ENCODE data around the gene RNF13.

Gene RNF13

DNA sequence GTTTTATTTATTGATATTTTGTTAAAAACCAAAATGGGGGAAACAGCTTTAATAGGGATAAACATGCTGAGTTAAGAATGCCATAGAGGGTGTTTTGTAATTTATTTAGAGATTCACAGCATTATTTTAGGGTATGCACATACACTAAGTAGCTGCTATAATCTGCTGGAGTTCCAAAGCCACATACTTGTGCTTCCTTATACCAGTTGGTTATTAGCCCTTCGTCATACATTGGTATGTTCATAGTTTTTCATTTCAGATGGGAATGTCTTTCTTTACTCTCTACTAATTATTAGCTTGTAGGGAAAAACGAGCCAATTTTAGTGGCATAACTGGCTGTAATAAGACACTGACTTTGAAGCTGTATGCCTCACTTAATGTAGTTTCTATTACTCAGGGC is 82.8 kb downstream of the RNF13 start:
- H3K4me3 ChIP-seq (ENCODE audit: low read depth, low read length) = no peak overlapping the region
- TF ChIP-seq, protein P1, sequence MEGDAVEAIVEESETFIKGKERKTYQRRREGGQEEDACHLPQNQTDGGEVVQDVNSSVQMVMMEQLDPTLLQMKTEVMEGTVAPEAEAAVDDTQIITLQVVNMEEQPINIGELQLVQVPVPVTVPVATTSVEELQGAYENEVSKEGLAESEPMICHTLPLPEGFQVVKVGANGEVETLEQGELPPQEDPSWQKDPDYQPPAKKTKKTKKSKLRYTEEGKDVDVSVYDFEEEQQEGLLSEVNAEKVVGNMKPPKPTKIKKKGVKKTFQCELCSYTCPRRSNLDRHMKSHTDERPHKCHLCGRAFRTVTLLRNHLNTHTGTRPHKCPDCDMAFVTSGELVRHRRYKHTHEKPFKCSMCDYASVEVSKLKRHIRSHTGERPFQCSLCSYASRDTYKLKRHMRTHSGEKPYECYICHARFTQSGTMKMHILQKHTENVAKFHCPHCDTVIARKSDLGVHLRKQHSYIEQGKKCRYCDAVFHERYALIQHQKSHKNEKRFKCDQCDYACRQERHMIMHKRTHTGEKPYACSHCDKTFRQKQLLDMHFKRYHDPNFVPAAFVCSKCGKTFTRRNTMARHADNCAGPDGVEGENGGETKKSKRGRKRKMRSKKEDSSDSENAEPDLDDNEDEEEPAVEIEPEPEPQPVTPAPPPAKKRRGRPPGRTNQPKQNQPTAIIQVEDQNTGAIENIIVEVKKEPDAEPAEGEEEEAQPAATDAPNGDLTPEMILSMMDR (IDR thresholded peaks at IDR 0.05; ENCODE audit: low read depth, low read length) = no peak

DNA sequence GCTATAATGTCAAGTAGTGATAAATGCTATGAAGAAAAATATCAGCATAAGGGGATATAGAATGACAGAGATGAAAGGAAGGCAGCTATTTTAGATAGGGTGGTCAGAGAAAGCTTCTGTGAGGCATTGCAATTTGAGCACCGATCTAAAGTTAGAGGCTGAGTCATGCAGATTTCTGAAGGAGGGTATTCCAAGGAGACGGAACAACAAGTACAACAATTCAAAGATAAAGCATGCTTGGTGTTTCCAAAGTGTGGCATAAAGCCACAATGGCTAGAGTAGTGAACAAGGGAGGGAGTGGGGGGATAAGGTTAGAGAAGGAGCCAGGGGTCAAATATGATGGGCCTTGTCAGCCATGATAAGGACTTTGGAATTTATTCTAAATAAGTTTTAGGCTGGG is 85.8 kb downstream of the RNF13 start:
- TF ChIP-seq, protein P1 (IDR thresholded peaks at IDR 0.05; ENCODE audit: low read depth, low read length) = no peak
- no peak overlapping the region for H3K4me3 ChIP-seq (ENCODE audit: low read depth, low read length)

DNA sequence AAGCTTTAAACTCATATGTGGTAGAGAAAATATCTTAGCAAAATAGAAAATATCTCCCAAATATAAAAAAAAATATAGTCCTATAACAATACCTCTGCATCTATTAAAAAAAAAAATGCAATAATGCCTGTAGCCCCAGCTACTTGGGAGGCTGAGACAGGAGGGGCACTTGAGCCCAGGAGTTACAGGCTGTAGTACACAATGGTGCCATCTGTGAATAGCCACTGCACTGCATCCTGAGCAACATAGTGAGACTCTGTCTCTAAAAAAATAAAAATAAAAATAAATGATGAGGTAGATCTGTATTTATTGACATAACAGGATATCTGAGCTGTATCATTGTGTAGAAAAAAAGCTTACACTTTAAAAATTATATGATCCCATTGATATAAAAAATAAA is 87.3 kb downstream of the RNF13 start:
- TF ChIP-seq, protein P1 (IDR thresholded peaks at IDR 0.05; ENCODE audit: low read depth, low read length) = no peak
- no peak overlapping the region for H3K4me3 ChIP-seq (ENCODE audit: low read depth, low read length)

DNA sequence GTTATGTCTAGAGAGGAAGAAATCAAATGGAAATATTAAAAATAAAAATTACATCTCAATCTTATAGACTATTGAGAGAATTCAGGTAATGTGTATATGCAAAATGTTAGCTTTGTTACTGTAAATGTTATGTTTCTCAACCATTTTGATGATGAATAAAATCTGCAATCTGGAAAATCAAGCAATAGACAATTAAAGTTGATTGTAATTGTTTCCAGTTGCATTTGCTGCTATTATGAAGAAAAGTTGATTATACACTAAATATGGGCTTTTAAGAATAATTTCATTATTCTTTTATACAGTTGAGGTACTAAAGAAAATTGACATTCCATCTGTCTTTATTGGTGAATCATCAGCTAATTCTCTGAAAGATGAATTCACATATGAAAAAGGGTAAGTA is 88.8 kb downstream of the RNF13 start:
- TF ChIP-seq, protein P1 (IDR thresholded peaks at IDR 0.05; ENCODE audit: low read depth, low read length) = no peak

DNA sequence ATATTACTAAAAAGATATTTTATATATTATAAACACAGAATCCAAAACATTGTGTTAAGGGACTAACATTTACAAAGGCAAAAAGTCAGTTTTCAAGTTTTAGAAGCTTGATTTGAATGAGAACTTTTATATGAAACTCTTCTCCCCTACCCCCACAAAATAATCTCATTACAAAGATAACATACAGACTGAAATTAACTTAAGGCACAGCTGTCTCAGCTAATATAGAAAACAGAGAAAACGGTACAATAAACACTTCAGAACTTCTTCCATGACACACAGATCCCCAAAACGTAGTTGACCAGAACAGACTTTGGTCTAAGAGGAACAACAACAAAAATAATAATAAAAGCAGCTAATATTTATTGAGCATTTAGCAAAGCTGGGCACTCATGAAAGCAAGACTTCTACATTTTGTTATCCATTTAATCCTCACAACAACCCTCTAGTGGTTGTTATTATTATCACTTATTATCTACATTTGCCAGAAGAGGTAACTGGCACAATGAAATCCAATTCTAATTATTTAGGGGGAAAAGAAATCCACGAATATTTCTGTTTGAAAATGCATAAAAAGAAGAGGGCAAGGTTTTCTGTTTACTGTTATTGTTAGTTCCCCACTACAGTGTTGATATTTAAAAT is 89.6 kb downstream of the RNF13 start:
- TF ChIP-seq, protein P1 (IDR thresholded peaks at IDR 0.05; ENCODE audit: low read depth, low read length) = peak; percentile 16; the same call in 1 of the 2 replicates
- no peak overlapping the region for H3K4me3 ChIP-seq (ENCODE audit: low read depth, low read length)

More for the DNA sequence above, 88.8 kb downstream of the RNF13 start:
- no peak overlapping the region for H3K4me3 ChIP-seq (ENCODE audit: low read depth, low read length)

DNA sequence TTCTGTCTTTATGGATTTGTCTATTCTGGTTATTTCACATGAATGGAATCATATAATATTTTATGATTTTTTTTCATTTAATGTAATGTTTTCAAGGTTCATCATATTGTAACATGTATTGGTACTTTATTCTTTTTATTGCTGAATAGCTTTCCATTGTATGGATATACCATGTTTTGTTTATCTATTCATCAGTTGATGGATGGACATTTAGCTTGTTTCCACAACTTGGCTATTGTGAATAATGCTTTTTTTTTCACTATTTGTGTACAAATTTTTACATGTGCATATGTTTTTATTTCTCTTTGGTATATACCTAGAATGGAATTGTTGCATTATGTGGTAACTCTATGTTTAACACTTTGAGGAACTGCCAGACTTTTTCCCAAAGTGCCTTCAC is 93.0 kb downstream of the RNF13 start:
- TF ChIP-seq, protein P1 (IDR thresholded peaks at IDR 0.05; ENCODE audit: low read depth, low read length) = no peak
- H3K4me3 ChIP-seq (ENCODE audit: low read depth, low read length) = no peak overlapping the region

DNA sequence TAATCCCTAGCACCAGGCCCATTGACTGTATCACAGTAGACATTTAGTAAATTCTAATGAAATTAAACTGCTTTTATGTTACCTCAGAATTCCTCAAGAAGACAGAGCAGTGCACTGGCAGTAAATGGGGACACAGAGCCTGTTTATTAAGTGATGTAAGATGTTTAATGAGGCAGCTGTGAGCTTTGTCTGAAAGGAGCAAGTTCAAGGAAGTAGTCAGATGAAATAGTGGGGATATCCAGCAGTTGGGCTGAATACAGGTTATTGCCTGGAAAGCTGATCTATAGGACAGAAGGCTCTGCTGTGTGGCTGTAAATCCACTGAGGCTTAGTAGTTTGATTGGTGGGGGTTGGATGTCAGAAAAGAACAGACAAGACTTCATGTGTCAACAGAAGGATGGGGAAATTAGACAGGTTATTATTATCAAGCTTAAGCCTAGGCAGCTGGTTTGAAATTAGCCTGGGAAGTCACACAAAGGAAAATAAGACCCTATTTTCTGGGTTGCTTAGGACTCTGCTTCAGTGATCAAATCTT is 95.5 kb downstream of the RNF13 start:
- TF ChIP-seq, protein P1 (IDR thresholded peaks at IDR 0.05; ENCODE audit: low read depth, low read length) = no peak

More for the DNA sequence above, 95.5 kb downstream of the RNF13 start:
- H3K4me3 ChIP-seq (ENCODE audit: low read depth, low read length) = no peak overlapping the region
